Measurements from ENCODE around the gene MDFI.

The MDFI gene

DNA sequence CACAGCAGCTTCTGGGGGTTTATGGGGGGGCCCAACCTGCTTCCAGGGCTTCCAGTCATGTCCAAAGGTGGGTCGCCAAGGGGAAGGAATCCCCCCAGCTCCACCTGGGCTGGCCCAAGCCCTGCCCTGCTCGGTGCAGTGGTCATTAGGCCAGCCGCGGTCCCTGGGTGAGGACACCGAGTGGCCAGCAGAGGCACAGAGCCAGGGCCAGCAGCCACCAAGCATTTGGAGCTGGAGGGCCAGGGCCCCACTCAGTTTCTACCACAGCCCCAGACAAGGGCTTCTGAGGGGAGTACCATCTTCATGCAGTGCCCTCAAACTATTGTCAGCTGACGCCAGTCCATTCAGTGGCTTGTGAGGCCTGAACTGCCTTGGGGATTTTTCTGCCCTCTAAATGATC lies 57.6 kb downstream of the MDFI start:
- ATAC-seq: no peak

DNA sequence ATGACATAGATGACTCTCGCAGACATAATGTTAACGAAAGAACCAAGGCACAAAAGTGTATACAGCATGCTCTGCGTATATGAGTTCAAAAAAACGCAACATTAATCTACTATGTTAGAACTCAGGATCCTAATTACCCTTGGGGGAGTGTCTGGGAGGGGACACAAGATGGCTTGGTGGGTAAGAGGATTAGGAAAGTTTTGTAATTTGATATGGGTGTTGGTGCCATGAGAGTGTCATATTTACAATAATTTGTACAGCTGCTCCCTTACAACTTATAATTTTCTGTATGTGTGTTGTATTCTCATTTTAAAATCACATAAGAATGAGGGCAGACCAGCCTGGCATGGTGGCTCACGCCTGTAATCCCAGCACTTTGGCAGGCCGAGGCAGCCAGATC lies 58.5 kb downstream of the MDFI start:
- ATAC-seq: no peak

More for the DNA sequence above, 57.6 kb downstream of the MDFI start:
- TF ChIP-seq BACH2 (CRISPR knock-in tag; IDR thresholded peaks at IDR 0.05; ENCODE audit: borderline replicate concordance): no peak
- no peak for TF ChIP-seq CSDC2 (CRISPR knock-in tag; IDR thresholded peaks at IDR 0.05)
- no peak for TF ChIP-seq GLIS3 (CRISPR knock-in tag; IDR thresholded peaks at IDR 0.05)
- TF ChIP-seq ZNF70 (CRISPR knock-in tag; IDR thresholded peaks at IDR 0.05): no peak
- TF ChIP-seq, protein P1, sequence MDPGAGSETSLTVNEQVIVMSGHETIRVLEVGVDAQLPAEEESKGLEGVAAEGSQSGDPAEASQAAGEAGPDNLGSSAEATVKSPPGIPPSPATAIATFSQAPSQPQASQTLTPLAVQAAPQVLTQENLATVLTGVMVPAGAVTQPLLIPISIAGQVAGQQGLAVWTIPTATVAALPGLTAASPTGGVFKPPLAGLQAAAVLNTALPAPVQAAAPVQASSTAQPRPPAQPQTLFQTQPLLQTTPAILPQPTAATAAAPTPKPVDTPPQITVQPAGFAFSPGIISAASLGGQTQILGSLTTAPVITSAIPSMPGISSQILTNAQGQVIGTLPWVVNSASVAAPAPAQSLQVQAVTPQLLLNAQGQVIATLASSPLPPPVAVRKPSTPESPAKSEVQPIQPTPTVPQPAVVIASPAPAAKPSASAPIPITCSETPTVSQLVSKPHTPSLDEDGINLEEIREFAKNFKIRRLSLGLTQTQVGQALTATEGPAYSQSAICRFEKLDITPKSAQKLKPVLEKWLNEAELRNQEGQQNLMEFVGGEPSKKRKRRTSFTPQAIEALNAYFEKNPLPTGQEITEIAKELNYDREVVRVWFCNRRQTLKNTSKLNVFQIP (CRISPR knock-in tag; IDR thresholded peaks at IDR 0.05; ENCODE audit: borderline replicate concordance, low read depth): no peak
- TF ChIP-seq RARB (CRISPR knock-in tag; IDR thresholded peaks at IDR 0.05): no peak

DNA sequence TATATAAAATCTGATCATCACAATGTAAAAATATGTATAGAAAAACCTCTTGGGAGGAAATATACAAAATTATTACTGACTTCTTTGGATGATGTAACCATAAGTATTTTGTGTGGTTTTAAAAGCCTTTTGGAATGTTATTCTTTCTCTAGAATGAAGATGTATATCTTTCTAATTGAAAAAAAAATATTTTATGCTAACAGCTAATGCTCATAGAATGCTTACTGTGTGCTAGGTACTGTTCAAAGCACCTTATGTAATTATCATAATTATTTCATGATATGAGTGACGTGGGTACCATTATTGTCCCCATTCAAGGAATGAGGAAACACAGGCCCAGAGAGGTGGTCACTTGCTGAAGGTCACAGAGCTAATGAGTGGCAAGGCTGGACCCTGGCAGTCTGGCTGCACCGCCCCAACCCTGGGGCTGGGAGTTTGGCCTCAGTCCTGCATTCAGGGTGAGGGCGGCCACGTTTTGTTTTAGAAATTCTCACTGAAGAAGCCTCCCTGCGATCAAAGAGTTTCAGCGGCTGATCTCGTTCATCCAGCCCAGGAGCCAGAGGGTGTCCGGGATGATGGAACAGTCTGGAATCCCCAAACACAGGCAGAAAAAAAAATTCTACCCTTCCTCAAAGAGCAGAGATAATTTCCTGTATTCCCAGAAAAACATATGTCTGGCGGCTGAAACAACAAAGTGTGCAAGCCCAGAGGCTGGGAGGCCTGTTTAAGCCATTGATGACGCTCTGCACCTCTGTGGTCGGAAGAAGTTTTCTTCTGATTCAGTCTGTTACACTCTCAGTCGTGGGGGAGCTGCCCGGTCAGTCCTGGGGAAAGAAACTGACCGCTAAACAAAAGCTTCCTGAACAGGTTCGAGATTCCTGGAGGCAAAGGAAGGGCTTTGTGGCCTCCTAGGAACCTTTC lies 59.9 kb downstream of the MDFI start:
- peak; percentile 87 for ATAC-seq
- TF ChIP-seq ZFP30 (CRISPR knock-in tag; IDR thresholded peaks at IDR 0.05): 0 out of 2 replicates have a peak, but pooled peaks have one; percentile 22
- no peak for TF ChIP-seq ZC3H10 (CRISPR knock-in tag; IDR thresholded peaks at IDR 0.05)
- TF ChIP-seq, protein P1 (CRISPR knock-in tag; IDR thresholded peaks at IDR 0.05; ENCODE audit: borderline replicate concordance, low read depth): no peak
- no peak for TF ChIP-seq ARNTL (CRISPR knock-in tag; IDR thresholded peaks at IDR 0.05; ENCODE audit: borderline replicate concordance, low read depth)
- no peak for TF ChIP-seq ESRRG (CRISPR knock-in tag; IDR thresholded peaks at IDR 0.05)
- TF ChIP-seq GLIS3 (CRISPR knock-in tag; IDR thresholded peaks at IDR 0.05): 0 out of 2 replicates have a peak, but pooled peaks have one; percentile 74
- TF ChIP-seq ISL1 (CRISPR knock-in tag; IDR thresholded peaks at IDR 0.05): peak; percentile 95
- no peak for TF ChIP-seq PPARA (CRISPR knock-in tag; IDR thresholded peaks at IDR 0.05; ENCODE audit: borderline replicate concordance)
- TF ChIP-seq, protein P2, sequence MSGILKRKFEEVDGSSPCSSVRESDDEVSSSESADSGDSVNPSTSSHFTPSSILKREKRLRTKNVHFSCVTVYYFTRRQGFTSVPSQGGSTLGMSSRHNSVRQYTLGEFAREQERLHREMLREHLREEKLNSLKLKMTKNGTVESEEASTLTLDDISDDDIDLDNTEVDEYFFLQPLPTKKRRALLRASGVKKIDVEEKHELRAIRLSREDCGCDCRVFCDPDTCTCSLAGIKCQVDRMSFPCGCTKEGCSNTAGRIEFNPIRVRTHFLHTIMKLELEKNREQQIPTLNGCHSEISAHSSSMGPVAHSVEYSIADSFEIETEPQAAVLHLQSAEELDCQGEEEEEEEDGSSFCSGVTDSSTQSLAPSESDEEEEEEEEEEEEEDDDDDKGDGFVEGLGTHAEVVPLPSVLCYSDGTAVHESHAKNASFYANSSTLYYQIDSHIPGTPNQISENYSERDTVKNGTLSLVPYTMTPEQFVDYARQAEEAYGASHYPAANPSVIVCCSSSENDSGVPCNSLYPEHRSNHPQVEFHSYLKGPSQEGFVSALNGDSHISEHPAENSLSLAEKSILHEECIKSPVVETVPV (CRISPR knock-in tag; IDR thresholded peaks at IDR 0.05): peak; percentile 76; the same call in 1 of the 2 replicates
- TF ChIP-seq SNAI2 (CRISPR knock-in tag; IDR thresholded peaks at IDR 0.05): peak; percentile 5
- TF ChIP-seq, protein P3, sequence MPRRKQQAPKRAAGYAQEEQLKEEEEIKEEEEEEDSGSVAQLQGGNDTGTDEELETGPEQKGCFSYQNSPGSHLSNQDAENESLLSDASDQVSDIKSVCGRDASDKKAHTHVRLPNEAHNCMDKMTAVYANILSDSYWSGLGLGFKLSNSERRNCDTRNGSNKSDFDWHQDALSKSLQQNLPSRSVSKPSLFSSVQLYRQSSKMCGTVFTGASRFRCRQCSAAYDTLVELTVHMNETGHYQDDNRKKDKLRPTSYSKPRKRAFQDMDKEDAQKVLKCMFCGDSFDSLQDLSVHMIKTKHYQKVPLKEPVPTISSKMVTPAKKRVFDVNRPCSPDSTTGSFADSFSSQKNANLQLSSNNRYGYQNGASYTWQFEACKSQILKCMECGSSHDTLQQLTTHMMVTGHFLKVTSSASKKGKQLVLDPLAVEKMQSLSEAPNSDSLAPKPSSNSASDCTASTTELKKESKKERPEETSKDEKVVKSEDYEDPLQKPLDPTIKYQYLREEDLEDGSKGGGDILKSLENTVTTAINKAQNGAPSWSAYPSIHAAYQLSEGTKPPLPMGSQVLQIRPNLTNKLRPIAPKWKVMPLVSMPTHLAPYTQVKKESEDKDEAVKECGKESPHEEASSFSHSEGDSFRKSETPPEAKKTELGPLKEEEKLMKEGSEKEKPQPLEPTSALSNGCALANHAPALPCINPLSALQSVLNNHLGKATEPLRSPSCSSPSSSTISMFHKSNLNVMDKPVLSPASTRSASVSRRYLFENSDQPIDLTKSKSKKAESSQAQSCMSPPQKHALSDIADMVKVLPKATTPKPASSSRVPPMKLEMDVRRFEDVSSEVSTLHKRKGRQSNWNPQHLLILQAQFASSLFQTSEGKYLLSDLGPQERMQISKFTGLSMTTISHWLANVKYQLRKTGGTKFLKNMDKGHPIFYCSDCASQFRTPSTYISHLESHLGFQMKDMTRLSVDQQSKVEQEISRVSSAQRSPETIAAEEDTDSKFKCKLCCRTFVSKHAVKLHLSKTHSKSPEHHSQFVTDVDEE (CRISPR knock-in tag; IDR thresholded peaks at IDR 0.05): 0 out of 2 replicates have a peak, but pooled peaks have one; percentile 7
- no peak for TF ChIP-seq ZNF8 (CRISPR knock-in tag; IDR thresholded peaks at IDR 0.05)
- no peak for TF ChIP-seq TOX (CRISPR knock-in tag; IDR thresholded peaks at IDR 0.05; ENCODE audit: borderline replicate concordance)
- no peak for TF ChIP-seq ZNF565 (CRISPR knock-in tag; conservative IDR thresholded peaks at IDR 0.05; ENCODE audit: low read depth)
- TF ChIP-seq RARB (CRISPR knock-in tag; IDR thresholded peaks at IDR 0.05): no peak
- no peak for TF ChIP-seq BACH2 (CRISPR knock-in tag; IDR thresholded peaks at IDR 0.05; ENCODE audit: borderline replicate concordance)
- peak; percentile 68; the same call in 1 of the 2 replicates for TF ChIP-seq ZNF70 (CRISPR knock-in tag; IDR thresholded peaks at IDR 0.05)
- TF ChIP-seq CSDC2 (CRISPR knock-in tag; IDR thresholded peaks at IDR 0.05): no peak
- TF ChIP-seq CREB5 (CRISPR knock-in tag; IDR thresholded peaks at IDR 0.05; ENCODE audit: low read depth): peak; percentile 72
- TF ChIP-seq, protein P4, sequence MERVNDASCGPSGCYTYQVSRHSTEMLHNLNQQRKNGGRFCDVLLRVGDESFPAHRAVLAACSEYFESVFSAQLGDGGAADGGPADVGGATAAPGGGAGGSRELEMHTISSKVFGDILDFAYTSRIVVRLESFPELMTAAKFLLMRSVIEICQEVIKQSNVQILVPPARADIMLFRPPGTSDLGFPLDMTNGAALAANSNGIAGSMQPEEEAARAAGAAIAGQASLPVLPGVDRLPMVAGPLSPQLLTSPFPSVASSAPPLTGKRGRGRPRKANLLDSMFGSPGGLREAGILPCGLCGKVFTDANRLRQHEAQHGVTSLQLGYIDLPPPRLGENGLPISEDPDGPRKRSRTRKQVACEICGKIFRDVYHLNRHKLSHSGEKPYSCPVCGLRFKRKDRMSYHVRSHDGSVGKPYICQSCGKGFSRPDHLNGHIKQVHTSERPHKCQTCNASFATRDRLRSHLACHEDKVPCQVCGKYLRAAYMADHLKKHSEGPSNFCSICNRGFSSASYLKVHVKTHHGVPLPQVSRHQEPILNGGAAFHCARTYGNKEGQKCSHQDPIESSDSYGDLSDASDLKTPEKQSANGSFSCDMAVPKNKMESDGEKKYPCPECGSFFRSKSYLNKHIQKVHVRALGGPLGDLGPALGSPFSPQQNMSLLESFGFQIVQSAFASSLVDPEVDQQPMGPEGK (CRISPR knock-in tag; IDR thresholded peaks at IDR 0.05; ENCODE audit: borderline replicate concordance): no peak
- peak; percentile 60; the same call in 1 of the 2 replicates for TF ChIP-seq TCF4 (CRISPR knock-in tag; IDR thresholded peaks at IDR 0.05; ENCODE audit: borderline replicate concordance)
- TF ChIP-seq ZFP3 (CRISPR knock-in tag; IDR thresholded peaks at IDR 0.05): no peak
- TF ChIP-seq OSR1 (CRISPR knock-in tag; IDR thresholded peaks at IDR 0.05): no peak

More for the DNA sequence above, 58.5 kb downstream of the MDFI start:
- TF ChIP-seq ARNTL (CRISPR knock-in tag; IDR thresholded peaks at IDR 0.05; ENCODE audit: borderline replicate concordance, low read depth) (no peak), TCF4 (CRISPR knock-in tag; IDR thresholded peaks at IDR 0.05; ENCODE audit: borderline replicate concordance) (no peak), TOX (CRISPR knock-in tag; IDR thresholded peaks at IDR 0.05; ENCODE audit: borderline replicate concordance) (no peak), BACH2 (CRISPR knock-in tag; IDR thresholded peaks at IDR 0.05; ENCODE audit: borderline replicate concordance) (no peak), ZFP3 (CRISPR knock-in tag; IDR thresholded peaks at IDR 0.05) (no peak), ZNF565 (CRISPR knock-in tag; conservative IDR thresholded peaks at IDR 0.05; ENCODE audit: low read depth) (no peak), GLIS3 (CRISPR knock-in tag; IDR thresholded peaks at IDR 0.05) (no peak), ZNF70 (CRISPR knock-in tag; IDR thresholded peaks at IDR 0.05) (no peak), ISL1 (CRISPR knock-in tag; IDR thresholded peaks at IDR 0.05) (no peak), OSR1 (CRISPR knock-in tag; IDR thresholded peaks at IDR 0.05) (no peak), ZFP30 (CRISPR knock-in tag; IDR thresholded peaks at IDR 0.05) (no peak), ZC3H10 (CRISPR knock-in tag; IDR thresholded peaks at IDR 0.05) (no peak), SNAI2 (CRISPR knock-in tag; IDR thresholded peaks at IDR 0.05) (no peak), RARB (CRISPR knock-in tag; IDR thresholded peaks at IDR 0.05) (no peak)
